GM12878 (cell line): ENCODE measurements around the gene KCNAB2.

Experiments
- CREB1 ChIP-seq: IDR thresholded peaks from 2 replicates; pipeline ENCODE4 v1.6.1; 2012; ENCODE audit warnings: low read depth, mild to moderate bottlenecking, inconsistent platforms
- EZH2 ChIP-seq: IDR thresholded peaks from 2 replicates; pipeline ENCODE4 v1.6.1; 2012; ENCODE audit warnings: low read depth, mild to moderate bottlenecking, control low read depth, inconsistent platforms, low read length, borderline replicate concordance; ENCODE audit not compliant: control insufficient read depth
- PAX8 ChIP-seq: fragments of 450-650 bp; IDR thresholded peaks from 2 replicates; pipeline ENCODE4 v1.6.1; 2017; ENCODE audit warnings: mild to moderate bottlenecking, moderate library complexity
- SMARCA5 ChIP-seq: fragments of 450-650 bp; IDR thresholded peaks from 2 replicates; pipeline ENCODE4 v1.6.1; 2017; ENCODE audit warnings: mild to moderate bottlenecking
- TCF12 ChIP-seq: IDR thresholded peaks from 2 replicates; pipeline ENCODE4 v1.6.1; 2011; ENCODE audit warnings: low read depth, mild to moderate bottlenecking, low read length
- TF ChIP-seq, protein P1 (sequence below): fragments of 450-650 bp; formaldehyde crosslinking; IDR thresholded peaks from 2 replicates; pipeline ENCODE4 v1.4.0; 2022; ENCODE audit warnings: mild to moderate bottlenecking, moderate library complexity

DNA sequence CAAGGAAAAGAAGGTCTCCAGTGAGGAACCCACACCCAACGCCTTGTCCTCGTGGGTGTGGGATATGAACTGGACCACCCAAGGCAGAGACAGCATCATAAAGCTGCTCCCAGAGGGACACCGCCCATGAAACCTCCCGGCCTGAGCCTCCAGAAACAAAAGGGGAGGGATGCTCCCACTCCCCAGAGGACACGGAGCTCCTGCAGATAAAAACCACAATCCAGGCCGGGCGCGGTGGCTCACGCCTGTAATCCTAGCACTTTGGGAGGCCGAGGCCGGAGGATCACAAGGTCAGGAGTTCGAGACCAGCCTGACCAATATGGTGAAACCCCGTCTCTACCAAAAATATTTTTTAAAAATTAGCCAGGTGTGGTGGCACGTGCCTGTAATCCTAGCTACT is 68.1 kb downstream of the KCNAB2 start:
- TF ChIP-seq EZH2, result no peak
- TF ChIP-seq, protein P1, sequence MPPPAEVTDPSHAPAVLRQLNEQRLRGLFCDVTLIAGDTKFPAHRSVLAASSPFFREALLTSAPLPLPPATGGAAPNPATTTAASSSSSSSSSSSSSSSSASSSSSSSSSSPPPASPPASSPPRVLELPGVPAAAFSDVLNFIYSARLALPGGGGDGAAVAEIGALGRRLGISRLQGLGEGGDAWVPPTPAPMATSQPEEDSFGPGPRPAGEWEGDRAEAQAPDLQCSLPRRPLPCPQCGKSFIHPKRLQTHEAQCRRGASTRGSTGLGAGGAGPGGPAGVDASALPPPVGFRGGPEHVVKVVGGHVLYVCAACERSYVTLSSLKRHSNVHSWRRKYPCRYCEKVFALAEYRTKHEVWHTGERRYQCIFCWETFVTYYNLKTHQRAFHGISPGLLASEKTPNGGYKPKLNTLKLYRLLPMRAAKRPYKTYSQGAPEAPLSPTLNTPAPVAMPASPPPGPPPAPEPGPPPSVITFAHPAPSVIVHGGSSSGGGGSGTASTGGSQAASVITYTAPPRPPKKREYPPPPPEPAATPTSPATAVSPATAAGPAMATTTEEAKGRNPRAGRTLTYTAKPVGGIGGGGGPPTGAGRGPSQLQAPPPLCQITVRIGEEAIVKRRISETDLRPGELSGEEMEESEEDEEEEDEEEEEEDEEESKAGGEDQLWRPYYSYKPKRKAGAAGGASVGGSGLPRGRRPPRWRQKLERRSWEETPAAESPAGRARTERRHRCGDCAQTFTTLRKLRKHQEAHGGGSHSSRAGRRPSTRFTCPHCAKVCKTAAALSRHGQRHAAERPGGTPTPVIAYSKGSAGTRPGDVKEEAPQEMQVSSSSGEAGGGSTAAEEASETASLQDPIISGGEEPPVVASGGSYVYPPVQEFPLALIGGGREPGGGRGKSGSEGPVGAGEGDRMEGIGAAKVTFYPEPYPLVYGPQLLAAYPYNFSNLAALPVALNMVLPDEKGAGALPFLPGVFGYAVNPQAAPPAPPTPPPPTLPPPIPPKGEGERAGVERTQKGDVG (CRISPR knock-in tag), result no peak
- no peak for TF ChIP-seq CREB1
- no peak for TF ChIP-seq PAX8
- no peak for TF ChIP-seq SMARCA5
- no peak for TF ChIP-seq TCF12
